ENCODE data around the gene GIN1. TPM values are rescaled to one million over a fixed set of nuclear protein-coding genes. Genes with fewer than 3 reads are reported as not detected.

Gene GIN1
- total RNA-seq, 2 donors from 2014 or later, result 7.0 to 9.6 TPM

- Histone ChIP-seq H3K9ac (ENCODE audit: extremely low read depth, low read length, poor library complexity, severe bottlenecking) (no peak overlapping the region), H3K4me1 (ENCODE audit: control insufficient read depth, insufficient read depth, low read length) (peaks cover 4% of the 10 kb centered on the region), H3K27me3 (ENCODE audit: control insufficient read depth, insufficient read depth, low read length, poor library complexity, severe bottlenecking) (no peaks in the 10 kb centered on the region), H3K9me3 (ENCODE audit: control insufficient read depth, low read length) (peaks cover 17% of the 10 kb centered on the region), H3K27ac (ENCODE audit: low read depth, low read length) (no peak overlapping the region), H3K4me3 (ENCODE audit: low read length) (no peak overlapping the region), H3K36me3 (ENCODE audit: control insufficient read depth, insufficient read depth, low read length) (peaks cover 28% of the 10 kb centered on the region)
- DNase-seq, result no peak
- no peak overlapping the region for H3K4me3 Mint-ChIP-seq
- H3K9me3 Mint-ChIP-seq, result no peaks in the 10 kb centered on the region
- H3K36me3 Mint-ChIP-seq (ENCODE audit: low read depth), result peaks cover 18% of the 10 kb centered on the region
- no peak overlapping the region for H3K27ac Mint-ChIP-seq
- WGBS, 2 experiments (ENCODE audit: insufficient coverage in 1 of 2, insufficient read length in 1 of 2), result 86% methylated on average over 1 of the region's 1 CpG; no CpG with 5 or more reads in 1 of the 2 experiments
- H3K4me1 Mint-ChIP-seq, result peaks cover 17% of the 10 kb centered on the region
- H3K27me3 Mint-ChIP-seq (ENCODE audit: insufficient read depth), result no peaks in the 10 kb centered on the region
- TF ChIP-seq, protein P1, sequence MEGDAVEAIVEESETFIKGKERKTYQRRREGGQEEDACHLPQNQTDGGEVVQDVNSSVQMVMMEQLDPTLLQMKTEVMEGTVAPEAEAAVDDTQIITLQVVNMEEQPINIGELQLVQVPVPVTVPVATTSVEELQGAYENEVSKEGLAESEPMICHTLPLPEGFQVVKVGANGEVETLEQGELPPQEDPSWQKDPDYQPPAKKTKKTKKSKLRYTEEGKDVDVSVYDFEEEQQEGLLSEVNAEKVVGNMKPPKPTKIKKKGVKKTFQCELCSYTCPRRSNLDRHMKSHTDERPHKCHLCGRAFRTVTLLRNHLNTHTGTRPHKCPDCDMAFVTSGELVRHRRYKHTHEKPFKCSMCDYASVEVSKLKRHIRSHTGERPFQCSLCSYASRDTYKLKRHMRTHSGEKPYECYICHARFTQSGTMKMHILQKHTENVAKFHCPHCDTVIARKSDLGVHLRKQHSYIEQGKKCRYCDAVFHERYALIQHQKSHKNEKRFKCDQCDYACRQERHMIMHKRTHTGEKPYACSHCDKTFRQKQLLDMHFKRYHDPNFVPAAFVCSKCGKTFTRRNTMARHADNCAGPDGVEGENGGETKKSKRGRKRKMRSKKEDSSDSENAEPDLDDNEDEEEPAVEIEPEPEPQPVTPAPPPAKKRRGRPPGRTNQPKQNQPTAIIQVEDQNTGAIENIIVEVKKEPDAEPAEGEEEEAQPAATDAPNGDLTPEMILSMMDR (conservative IDR thresholded peaks at IDR 0.05), result no peak
Measured at GRCh38 chr5:103090791-103091190, 29.1 kb downstream of the GIN1 start.

DNA sequence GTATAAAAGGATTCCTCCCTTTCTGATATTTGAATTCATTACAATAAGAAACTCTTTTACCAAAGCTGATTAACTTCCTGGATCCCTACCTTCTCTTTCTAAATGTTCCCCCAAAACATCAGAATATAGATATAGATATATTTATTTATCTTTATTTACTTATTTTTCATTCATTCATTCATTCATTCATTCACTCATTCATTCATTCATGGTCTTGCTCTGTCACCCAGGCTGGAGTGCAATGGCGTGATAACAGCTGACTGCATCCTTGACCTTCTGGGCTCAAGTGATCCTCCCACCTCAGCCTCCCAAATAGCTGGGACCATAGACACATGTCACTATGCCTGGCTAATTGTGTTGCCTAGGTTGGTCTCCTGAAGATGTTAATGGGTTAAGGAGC lies 30.7 kb downstream of the GIN1 start:
- Histone ChIP-seq H3K9ac (ENCODE audit: extremely low read depth, low read length, poor library complexity, severe bottlenecking) (no peak overlapping the region), H3K4me3 (ENCODE audit: low read length) (no peak overlapping the region), H3K9me3 (ENCODE audit: control insufficient read depth, low read length) (peaks cover 31% of the 10 kb centered on the region), H3K36me3 (ENCODE audit: control insufficient read depth, insufficient read depth, low read length) (peaks cover 36% of the 10 kb centered on the region), H3K4me1 (ENCODE audit: control insufficient read depth, insufficient read depth, low read length) (peaks cover 3% of the 10 kb centered on the region), H3K27ac (ENCODE audit: low read depth, low read length) (no peak overlapping the region), H3K27me3 (ENCODE audit: control insufficient read depth, insufficient read depth, low read length, poor library complexity, severe bottlenecking) (no peaks in the 10 kb centered on the region)
- Mint-ChIP-seq H3K27ac (no peak overlapping the region), H3K4me1 (peaks cover 6% of the 10 kb centered on the region), H3K36me3 (ENCODE audit: low read depth) (peaks cover 34% of the 10 kb centered on the region), H3K9me3 (peaks cover 6% of the 10 kb centered on the region), H3K4me3 (no peak overlapping the region), H3K27me3 (ENCODE audit: insufficient read depth) (no peaks in the 10 kb centered on the region)
- DNase-seq, result no peak
- TF ChIP-seq, protein P1 (conservative IDR thresholded peaks at IDR 0.05), result no peak
- WGBS, 2 experiments (ENCODE audit: insufficient coverage in 1 of 2, insufficient read length in 1 of 2), result 98% methylated on average over 1 of the region's 1 CpG; no CpG with 5 or more reads in 1 of the 2 experiments

- 100% methylated on average over 1 of the region's 1 CpG; no CpG with 5 or more reads in 1 of the 2 experiments for WGBS, 2 experiments (ENCODE audit: insufficient coverage in 1 of 2, insufficient read length in 1 of 2)
- TF ChIP-seq, protein P1 (conservative IDR thresholded peaks at IDR 0.05), result no peak
- H3K9me3 Mint-ChIP-seq, result peaks cover 28% of the 10 kb centered on the region
Measured at GRCh38 chr5:103086547-103086946, 33.4 kb downstream of the GIN1 start.

More at GRCh38 chr5:103086547-103086946, 33.4 kb downstream of the GIN1 start:
- Mint-ChIP-seq H3K4me1 (no peaks in the 10 kb centered on the region), H3K4me3 (no peak overlapping the region), H3K27me3 (ENCODE audit: insufficient read depth) (no peaks in the 10 kb centered on the region), H3K36me3 (ENCODE audit: low read depth) (peaks cover 32% of the 10 kb centered on the region), H3K27ac (no peak overlapping the region)
- H3K9ac ChIP-seq (ENCODE audit: extremely low read depth, low read length, poor library complexity, severe bottlenecking), result no peak overlapping the region
- DNase-seq, result no peak
- H3K27me3 ChIP-seq (ENCODE audit: control insufficient read depth, insufficient read depth, low read length, poor library complexity, severe bottlenecking), result no peaks in the 10 kb centered on the region
- no peaks in the 10 kb centered on the region for H3K4me1 ChIP-seq (ENCODE audit: control insufficient read depth, insufficient read depth, low read length)
- peaks cover 25% of the 10 kb centered on the region for H3K36me3 ChIP-seq (ENCODE audit: control insufficient read depth, insufficient read depth, low read length)
- H3K27ac ChIP-seq (ENCODE audit: low read depth, low read length), result no peak overlapping the region
- no peak overlapping the region for H3K4me3 ChIP-seq (ENCODE audit: low read length)
- peaks cover 48% of the 10 kb centered on the region for H3K9me3 ChIP-seq (ENCODE audit: control insufficient read depth, low read length)

All from endodermal cell (in vitro differentiated cells).